ENCODE results near the gene RHOT2. TPM values are rescaled to one million over a fixed set of nuclear protein-coding genes. Genes with fewer than 3 reads are reported as not detected.

The RHOT2 gene
- total RNA-seq, 1 experiment from 2014 or later = 210 TPM

DNA sequence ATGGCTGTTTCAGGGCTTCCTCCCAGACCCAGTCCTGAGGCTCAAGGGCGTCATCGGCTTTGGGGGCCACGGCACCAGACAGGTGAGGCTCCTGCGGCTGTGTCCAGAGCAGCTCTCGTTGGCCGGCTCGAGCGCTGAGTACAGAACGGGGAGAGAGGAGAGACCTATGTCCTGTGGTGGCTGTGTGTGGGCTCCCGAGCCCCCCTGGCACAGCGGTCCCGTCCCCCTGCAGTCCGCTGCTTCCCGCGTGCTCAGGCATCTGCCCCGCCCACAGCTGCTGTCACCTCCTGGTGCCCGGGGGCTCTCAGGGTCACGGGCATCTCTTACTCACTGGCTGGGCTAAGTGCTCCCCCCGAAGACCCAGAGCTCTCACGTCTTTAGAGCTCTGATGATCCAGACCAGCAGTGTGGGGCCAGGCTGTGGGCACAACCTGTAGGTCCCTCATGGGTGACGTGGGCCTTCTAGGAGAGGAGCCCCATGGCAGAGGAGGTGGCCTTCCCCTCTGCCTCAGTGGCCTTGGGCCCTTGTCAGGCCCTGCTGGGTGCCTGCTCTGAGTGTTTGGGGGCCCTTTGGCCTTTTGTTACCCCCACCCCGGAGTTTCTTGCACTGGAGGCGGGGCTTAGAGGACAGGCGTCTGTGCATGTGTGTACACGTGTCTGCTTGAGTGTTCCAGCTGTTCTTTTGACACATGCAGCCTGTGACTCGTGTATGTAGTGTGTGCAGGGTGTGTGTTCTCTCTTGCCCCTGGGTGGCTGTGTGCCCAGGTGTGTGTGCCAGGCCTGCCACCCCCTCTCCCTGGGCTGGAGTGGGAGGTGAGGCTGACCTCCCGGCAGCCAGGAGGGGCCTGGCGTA, 15.3 kb upstream of the RHOT2 start:
- Histone ChIP-seq H2BK20ac (ENCODE audit: low read depth, low read length, poor library complexity, severe bottlenecking) (no peak overlapping the region), H2BK12ac (ENCODE audit: insufficient read length, low read depth, low read length) (no peak overlapping the region), H3K18ac (ENCODE audit: insufficient read length, low read depth, low read length) (no peak overlapping the region), H2AK5ac (ENCODE audit: insufficient read length, low read length) (no peak overlapping the region), H4K5ac (ENCODE audit: insufficient read length, low read depth, low read length) (no peak overlapping the region), H3T11ph (ENCODE audit: low read length) (no peak overlapping the region), H3K23ac (ENCODE audit: insufficient read length, low read depth, low read length) (no peak overlapping the region), H4K20me1 (ENCODE audit: control insufficient read depth, insufficient read depth, insufficient read length) (no peaks in the 10 kb centered on the region), H3K23me2 (ENCODE audit: insufficient read length, low read depth, low read length, poor library complexity, severe bottlenecking) (peaks cover 9% of the 10 kb centered on the region), H4K91ac (ENCODE audit: insufficient read length, low read depth, low read length) (no peak overlapping the region), H4K8ac (replicated peaks; ENCODE audit: insufficient read length, low read depth, low read length) (no peak overlapping the region), H3K14ac (ENCODE audit: insufficient read depth, low read length) (no peak overlapping the region; the same call in 1 of the 2 replicates), H3K56ac (ENCODE audit: insufficient read length, low read depth, low read length) (no peak overlapping the region), H3K9ac (ENCODE audit: extremely low read depth, insufficient read length, low read length) (no peak overlapping the region), H3K79me2 (ENCODE audit: insufficient read depth, low read length) (no peaks in the 10 kb centered on the region), H3K4ac (ENCODE audit: low read depth, low read length) (no peak overlapping the region), H2BK120ac (ENCODE audit: low read depth, low read length, poor library complexity, severe bottlenecking) (no peak overlapping the region), H3K27ac (ENCODE audit: insufficient read length, low read depth, low read length) (no peak overlapping the region), H3K4me2 (ENCODE audit: insufficient read depth, insufficient read length, low read length) (no peak overlapping the region), H3K79me1 (ENCODE audit: insufficient read depth, low read depth, low read length, poor library complexity, severe bottlenecking) (no peaks in the 10 kb centered on the region), H2BK5ac (ENCODE audit: insufficient read length, low read length) (no peak overlapping the region), H2AFZ (ENCODE audit: low read length) (no peak overlapping the region), H3K27me3 (ENCODE audit: insufficient read depth, low read length) (no peaks in the 10 kb centered on the region), H3K9me3 (ENCODE audit: control insufficient read depth, low read depth, low read length) (no peaks in the 10 kb centered on the region), H3K4me1 (ENCODE audit: insufficient read depth, low read length) (no peaks in the 10 kb centered on the region), H2BK15ac (ENCODE audit: low read depth, low read length) (no peak overlapping the region)
- H3K36me3 Mint-ChIP-seq (ENCODE audit: insufficient read depth in 1 of 3, low read depth in 3 of 3) = no peaks in the 10 kb centered on the region
- no peaks in the 10 kb centered on the region for H3K9me3 Mint-ChIP-seq
- H3K27me3 Mint-ChIP-seq (ENCODE audit: low read depth) = no peaks in the 10 kb centered on the region
- TF ChIP-seq, protein P1, sequence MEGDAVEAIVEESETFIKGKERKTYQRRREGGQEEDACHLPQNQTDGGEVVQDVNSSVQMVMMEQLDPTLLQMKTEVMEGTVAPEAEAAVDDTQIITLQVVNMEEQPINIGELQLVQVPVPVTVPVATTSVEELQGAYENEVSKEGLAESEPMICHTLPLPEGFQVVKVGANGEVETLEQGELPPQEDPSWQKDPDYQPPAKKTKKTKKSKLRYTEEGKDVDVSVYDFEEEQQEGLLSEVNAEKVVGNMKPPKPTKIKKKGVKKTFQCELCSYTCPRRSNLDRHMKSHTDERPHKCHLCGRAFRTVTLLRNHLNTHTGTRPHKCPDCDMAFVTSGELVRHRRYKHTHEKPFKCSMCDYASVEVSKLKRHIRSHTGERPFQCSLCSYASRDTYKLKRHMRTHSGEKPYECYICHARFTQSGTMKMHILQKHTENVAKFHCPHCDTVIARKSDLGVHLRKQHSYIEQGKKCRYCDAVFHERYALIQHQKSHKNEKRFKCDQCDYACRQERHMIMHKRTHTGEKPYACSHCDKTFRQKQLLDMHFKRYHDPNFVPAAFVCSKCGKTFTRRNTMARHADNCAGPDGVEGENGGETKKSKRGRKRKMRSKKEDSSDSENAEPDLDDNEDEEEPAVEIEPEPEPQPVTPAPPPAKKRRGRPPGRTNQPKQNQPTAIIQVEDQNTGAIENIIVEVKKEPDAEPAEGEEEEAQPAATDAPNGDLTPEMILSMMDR (conservative IDR thresholded peaks at IDR 0.05) = no peak
- H3K4me1 Mint-ChIP-seq = peaks cover 0 to 9% of the 10 kb centered on the region in 2 experiments; a peak in 2 of 4 replicates
- no CpG with 5 or more reads among the region's 28 CpGs for WGBS (ENCODE audit: extremely low coverage, insufficient read length, low lambda C conversion rate)
- H3K27ac Mint-ChIP-seq = no peak overlapping the region
- H3K4me3 Mint-ChIP-seq = no peak overlapping the region
- no peak for DNase-seq

Data from H9 (cell line).